Body of pancreas (tissue), 4 donors: ENCODE results near the gene CALR3. TPM values are rescaled to one million over a fixed set of nuclear protein-coding genes. Genes with fewer than 3 reads are reported as not detected.
A peak's percentile ranks its signal among the peaks of the same experiment; 100 is the strongest.
"Not testable (repeated sequence)": the region's sequence is repeated elsewhere in the genome, so short reads cannot be mapped to it uniquely, and the experiment has no call there.

Source experiments
- ATAC-seq: fragments of 150-250 bp; one replicate; pipeline ENCODE4 v1.9.1; 2016
- DNase-seq, 4 donors: peaks; one replicate each; pipeline ENCODE4 v3.0.0-alpha.2; 2019
- H3K27ac ChIP-seq, 4 donors: fragments of 200-600 bp; sonication (generic); 1 replicate in 3 of 4; 2 replicates in 1 of 4; pipeline versions ENCODE4 v1.5.1 to v1.6.1; 2016 to 2019; ENCODE audit warnings: mild to moderate bottlenecking in 1 of 4, mixed read lengths in 1 of 4, moderate library complexity in 1 of 4
- H3K27me3 ChIP-seq, 2 donors: fragments of 200-600 bp; sonication (generic); one replicate each; pipeline ENCODE4 v1.6.0; 2016; ENCODE audit warnings: mild to moderate bottlenecking in 1 of 2
- H3K36me3 ChIP-seq, 2 donors: fragments of 200-600 bp; sonication (generic); replicated peaks in 1 of 2; 2 replicates each; pipeline ENCODE4 v1.5.1; 2016; ENCODE audit warnings: low read depth in 2 of 2; ENCODE audit not compliant: insufficient read depth in 1 of 2
- H3K4me1 ChIP-seq: fragments of 200-600 bp; sonication (generic); one replicate; pipeline ENCODE4 v1.6.0; 2016
- H3K4me3 ChIP-seq, 2 donors: fragments of 200-600 bp; sonication (generic); 1 replicate in 1 of 2; 2 replicates in 1 of 2; pipeline ENCODE4 v1.5.1; 2016 to 2019
- H3K9me3 ChIP-seq, 3 donors: fragments of 200-600 bp; sonication (generic); 1 replicate in 2 of 3; 2 replicates in 1 of 3; pipeline ENCODE4 v1.5.1; 2016
- CTCF ChIP-seq, 7 experiments: fragments of 450-650 bp in 4 of 7; fragments of 200-600 bp in 3 of 7; sonication (generic) in 3 of 7; IDR thresholded peaks; one replicate each; pipeline ENCODE4 v1.5.1; 2016 to 2019; ENCODE audit warnings: antibody characterized with exemption in 7 of 7
- POLR2A ChIP-seq, 3 donors: fragments of 450-650 bp; IDR thresholded peaks; one replicate each; pipeline ENCODE4 v1.6.1; 2016; ENCODE audit warnings: antibody characterized with exemption in 3 of 3, mild to moderate bottlenecking in 2 of 3
- WGBS, 2 donors: methylation state at CpG; one replicate each; pipeline ENCODE4 v1.1.5; 2017; 5-methylcytosine and 5-hydroxymethylcytosine counted together
- intact Hi-C: fragments of 100-400 bp; cut with DNase I; formaldehyde crosslinking; loops from one replicate; pipeline ENCODE4 v1.15.1; 2023
- total RNA-seq, 2 donors: library from RNA; depleted of rRNA; stranded (reverse); fragments of >200 nt; gene quantifications; one replicate each; pipeline ENCODE4 v1.1.0, GENCODE V29; 2016

CALR3 gene
- total RNA-seq, 2 donors from 2014 or later, result not detected

- Histone ChIP-seq H3K4me1 (peaks cover 17% of the 10 kb centered on the region), H3K27me3 (no peaks in the 10 kb centered on the region), H3K36me3 (no peaks in the 10 kb centered on the region), H3K4me3 (no peak overlapping the region), H3K27ac (no peak overlapping the region), H3K9me3 (no peaks in the 10 kb centered on the region)
- TF ChIP-seq POLR2A (IDR thresholded peaks at IDR 0.05) (no peak), CTCF (IDR thresholded peaks at IDR 0.05) (no peak)
- 91% methylated on average over 6 of the region's 6 CpGs for WGBS, 2 donors
- ATAC-seq (no peak), DNase-seq (no peak)
- intact Hi-C loops, result no loop called here
Observed at GRCh38 chr19:16497837-16498236, 1.9 kb upstream of the CALR3 start.

GRCh38 chr19:16497042-16497441 lies 1.1 kb upstream of the CALR3 start:
- Histone ChIP-seq H3K27me3 (no peaks in the 10 kb centered on the region), H3K4me1 (peaks cover 19% of the 10 kb centered on the region), H3K27ac (no peak overlapping the region), H3K36me3 (no peaks in the 10 kb centered on the region), H3K4me3 (no peak overlapping the region), H3K9me3 (no peaks in the 10 kb centered on the region)
- WGBS, 2 donors, result 86 to 90% methylated on average over 12 of the region's 12 CpGs
- intact Hi-C loops, result no loop called here
- ATAC-seq (no peak), DNase-seq (no peak)
- TF ChIP-seq POLR2A (IDR thresholded peaks at IDR 0.05) (no peak), CTCF (IDR thresholded peaks at IDR 0.05) (no peak)

GRCh38 chr19:16496613-16496983 lies 631 bp upstream of the CALR3 start:
- no peaks in the 10 kb centered on the region for H3K27me3 ChIP-seq
- TF ChIP-seq CTCF (IDR thresholded peaks at IDR 0.05) (no peak), POLR2A (IDR thresholded peaks at IDR 0.05) (no peak)
- H3K4me1 ChIP-seq, result peaks cover 19% of the 10 kb centered on the region
- peak; percentile 1 for ATAC-seq
- intact Hi-C loops, result no loop called here
- peak overlapping the region in 2 of 4 donors; percentile 43 to 45 for H3K27ac ChIP-seq
- no peak for DNase-seq
- no peaks in the 10 kb centered on the region for H3K9me3 ChIP-seq
- H3K36me3 ChIP-seq, result no peaks in the 10 kb centered on the region
- H3K4me3 ChIP-seq, result peak overlapping the region; percentile 64 to 84
- WGBS, 2 donors, result 16 to 22% methylated on average over 10 to 16 of the region's 16 CpGs

GRCh38 chr19:16486476-16486875 lies 9.5 kb downstream of the CALR3 start:
- intact Hi-C loops, H3K4me3 ChIP-seq, H3K27me3 ChIP-seq, H3K9me3 ChIP-seq, DNase-seq, H3K36me3 ChIP-seq, ATAC-seq, H3K27ac ChIP-seq: not testable (repeated sequence)
- 89 to 92% methylated on average over 4 of the region's 4 CpGs for WGBS, 2 donors
- H3K4me1 ChIP-seq, result peaks cover 14% of the 10 kb centered on the region

GRCh38 chr19:16482745-16483144 lies 13.2 kb downstream of the CALR3 start:
- no peaks in the 10 kb centered on the region for H3K4me1 ChIP-seq
- intact Hi-C loops, result no loop called here
- 79 to 90% methylated on average over 7 of the region's 7 CpGs for WGBS, 2 donors
- DNase-seq, result no peak
- H3K27me3 ChIP-seq, result no peaks in the 10 kb centered on the region
- TF ChIP-seq POLR2A (IDR thresholded peaks at IDR 0.05), result no peak
- no peak for TF ChIP-seq CTCF (IDR thresholded peaks at IDR 0.05)
- H3K27ac ChIP-seq, result no peak overlapping the region
- no peaks in the 10 kb centered on the region for H3K9me3 ChIP-seq
- H3K4me3 ChIP-seq, result no peak overlapping the region
- no peaks in the 10 kb centered on the region for H3K36me3 ChIP-seq
- ATAC-seq, result no peak
